ENCODE data around the gene POLD2.

Gene POLD2

GRCh38 chr7:44112997-44113763, 10.2 kb downstream of the POLD2 start:
- no peak for DNase-seq

DNA sequence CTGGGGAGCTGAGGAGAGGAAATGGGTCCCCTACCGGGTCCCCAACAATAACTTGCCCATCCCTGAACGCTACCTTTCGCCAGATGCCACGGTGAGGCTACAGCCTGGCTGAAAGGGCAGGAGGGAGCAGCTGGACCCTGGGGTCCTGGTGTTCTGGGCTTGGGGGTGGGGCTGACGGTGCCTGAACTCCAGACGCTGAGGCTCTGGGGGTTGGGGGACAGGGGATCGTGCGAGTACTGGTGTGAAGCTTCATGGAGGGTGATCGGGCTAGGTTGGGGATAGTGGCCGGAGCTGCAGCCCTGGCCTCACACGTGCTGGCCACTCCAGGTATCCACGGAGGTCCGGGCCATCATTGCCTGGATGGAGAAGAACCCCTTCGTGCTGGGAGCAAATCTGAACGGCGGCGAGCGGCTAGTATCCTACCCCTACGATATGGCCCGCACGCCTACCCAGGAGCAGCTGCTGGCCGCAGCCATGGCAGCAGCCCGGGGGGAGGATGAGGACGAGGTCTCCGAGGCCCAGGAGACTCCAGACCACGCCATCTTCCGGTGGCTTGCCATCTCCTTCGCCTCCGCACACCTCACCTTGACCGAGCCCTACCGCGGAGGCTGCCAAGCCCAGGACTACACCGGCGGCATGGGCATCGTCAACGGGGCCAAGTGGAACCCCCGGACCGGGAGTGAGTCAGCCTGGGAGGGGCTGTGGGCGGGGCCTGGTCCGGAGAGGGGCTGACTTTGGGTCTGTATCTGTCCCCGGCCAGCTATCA, 10.9 kb downstream of the POLD2 start:
- DNase-seq, result peak; percentile 44

GRCh38 chr7:44111761-44112160, 11.6 kb downstream of the POLD2 start:
- DNase-seq, result no peak

DNA sequence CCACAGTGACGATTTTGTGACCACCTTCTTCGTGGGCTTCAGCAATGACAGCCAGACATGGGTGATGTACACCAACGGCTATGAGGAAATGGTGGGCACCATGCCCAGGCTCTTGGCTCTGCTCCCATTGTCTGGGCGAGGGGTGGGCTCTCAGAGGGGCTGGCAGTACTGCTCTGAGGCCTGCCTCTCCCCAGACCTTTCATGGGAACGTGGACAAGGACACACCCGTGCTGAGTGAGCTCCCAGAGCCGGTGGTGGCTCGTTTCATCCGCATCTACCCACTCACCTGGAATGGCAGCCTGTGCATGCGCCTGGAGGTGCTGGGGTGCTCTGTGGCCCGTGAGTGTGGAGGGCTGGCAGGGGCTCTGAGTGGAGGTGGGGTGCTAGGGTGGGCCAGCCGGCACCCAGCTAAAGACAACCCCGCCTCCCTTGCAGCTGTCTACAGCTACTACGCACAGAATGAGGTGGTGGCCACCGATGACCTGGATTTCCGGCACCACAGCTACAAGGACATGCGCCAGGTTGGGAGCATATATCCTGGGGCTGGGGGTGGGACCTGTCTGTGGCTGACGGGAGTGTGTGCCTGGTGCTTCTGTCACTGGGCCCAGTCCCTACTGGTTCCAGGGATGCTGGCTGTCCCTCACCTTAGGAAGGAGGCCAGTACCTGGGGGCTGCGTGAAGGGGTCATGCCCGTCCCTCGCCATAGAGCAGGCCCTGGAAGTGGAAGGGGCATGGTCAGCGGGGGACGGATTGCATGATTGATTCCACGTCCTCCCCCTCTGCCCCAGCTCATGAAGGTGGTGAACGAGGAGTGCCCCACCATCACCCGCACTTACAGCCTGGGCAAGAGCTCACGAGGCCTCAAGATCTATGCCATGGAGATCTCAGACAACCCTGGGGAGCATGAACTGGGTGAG, 12.4 kb downstream of the POLD2 start:
- DNase-seq, result peak; percentile 78

GRCh38 chr7:44109991-44110390, 13.4 kb downstream of the POLD2 start:
- DNase-seq, result no peak

DNA sequence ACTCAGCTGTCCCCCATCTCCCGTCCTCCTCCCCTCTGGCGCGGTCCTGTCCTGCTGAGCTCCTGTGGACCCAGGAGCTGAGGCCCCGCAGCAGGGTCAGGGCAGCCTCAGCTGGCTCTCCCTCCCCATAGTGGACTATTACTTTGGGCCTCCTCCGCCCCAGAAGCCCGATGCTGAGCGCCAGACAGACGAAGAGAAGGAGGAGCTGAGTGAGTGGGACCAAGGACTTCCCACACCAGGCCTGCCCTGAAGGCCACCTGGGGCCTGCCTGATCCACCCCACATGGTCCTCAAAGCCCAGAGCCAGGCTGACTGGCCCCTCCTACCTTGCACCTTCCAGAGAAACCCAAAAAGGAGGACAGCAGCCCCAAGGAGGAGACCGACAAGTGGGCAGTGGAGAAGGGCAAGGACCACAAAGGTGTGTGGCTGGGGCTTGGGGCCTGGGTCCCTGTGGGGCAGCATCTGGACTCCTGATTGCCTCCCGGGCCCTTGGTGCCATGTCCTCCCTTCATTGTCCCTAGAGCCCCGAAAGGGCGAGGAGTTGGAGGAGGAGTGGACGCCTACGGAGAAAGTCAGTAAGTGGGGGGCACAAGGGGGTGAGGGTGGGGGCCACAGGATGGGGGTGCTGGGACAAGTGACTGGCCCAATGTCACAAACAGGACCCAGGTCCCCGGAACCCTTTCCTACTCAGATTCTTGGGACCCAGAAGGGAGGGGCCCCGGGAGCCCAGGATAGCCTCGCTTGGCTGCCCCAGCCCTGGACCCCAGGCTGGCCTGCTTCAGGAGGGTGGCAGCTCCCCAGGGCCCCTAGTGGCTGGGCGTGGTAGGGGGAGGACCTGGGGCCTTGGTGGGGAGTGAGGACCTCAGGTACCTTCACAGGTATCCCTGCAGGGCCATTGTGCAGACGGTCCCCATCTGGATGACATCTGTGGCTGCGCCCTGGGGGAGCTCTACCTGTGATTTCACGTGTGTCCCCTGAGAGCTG, 14.3 kb downstream of the POLD2 start:
- no peak for DNase-seq

GRCh38 chr7:44107961-44108767, 15.2 kb downstream of the POLD2 start:
- no peak for DNase-seq

DNA sequence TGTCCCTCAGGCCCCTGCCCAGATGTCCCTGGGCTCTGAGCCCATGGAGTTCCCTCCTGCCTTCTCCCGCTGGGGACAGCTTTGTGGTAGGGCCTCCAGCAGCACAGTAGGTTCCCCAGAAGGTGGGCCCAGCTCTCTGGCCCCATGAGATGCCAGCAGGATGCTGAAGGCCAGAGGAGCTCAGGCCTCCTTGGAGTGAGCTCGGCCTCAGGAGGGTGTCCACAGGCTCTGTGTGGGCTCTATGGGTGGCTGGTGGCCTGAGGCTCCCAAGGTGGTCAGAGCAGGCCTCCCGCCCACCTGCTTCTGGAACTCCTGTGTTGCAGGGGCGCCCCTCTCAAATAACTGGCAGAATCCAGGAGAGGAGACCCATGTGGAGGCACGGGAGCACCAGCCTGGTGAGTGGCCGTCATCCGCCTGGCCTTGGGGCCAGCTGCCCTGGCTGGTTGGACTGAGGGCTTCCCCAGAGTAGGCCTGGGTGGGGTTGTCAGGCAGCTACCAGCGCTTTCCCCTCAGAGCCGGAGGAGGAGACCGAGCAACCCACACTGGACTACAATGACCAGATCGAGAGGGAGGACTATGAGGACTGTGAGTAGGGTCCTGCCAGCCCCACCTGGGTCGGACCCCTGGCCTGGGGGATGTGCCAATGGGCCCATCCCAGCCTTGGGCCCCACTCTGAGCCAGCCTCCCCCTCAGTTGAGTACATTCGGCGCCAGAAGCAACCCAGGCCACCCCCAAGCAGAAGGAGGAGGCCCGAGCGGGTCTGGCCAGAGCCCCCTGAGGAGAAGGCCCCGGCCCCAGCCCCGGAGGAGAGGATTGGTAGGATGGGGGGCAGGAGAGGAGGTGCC, 16.0 kb downstream of the POLD2 start:
- DNase-seq, result no peak

DNA sequence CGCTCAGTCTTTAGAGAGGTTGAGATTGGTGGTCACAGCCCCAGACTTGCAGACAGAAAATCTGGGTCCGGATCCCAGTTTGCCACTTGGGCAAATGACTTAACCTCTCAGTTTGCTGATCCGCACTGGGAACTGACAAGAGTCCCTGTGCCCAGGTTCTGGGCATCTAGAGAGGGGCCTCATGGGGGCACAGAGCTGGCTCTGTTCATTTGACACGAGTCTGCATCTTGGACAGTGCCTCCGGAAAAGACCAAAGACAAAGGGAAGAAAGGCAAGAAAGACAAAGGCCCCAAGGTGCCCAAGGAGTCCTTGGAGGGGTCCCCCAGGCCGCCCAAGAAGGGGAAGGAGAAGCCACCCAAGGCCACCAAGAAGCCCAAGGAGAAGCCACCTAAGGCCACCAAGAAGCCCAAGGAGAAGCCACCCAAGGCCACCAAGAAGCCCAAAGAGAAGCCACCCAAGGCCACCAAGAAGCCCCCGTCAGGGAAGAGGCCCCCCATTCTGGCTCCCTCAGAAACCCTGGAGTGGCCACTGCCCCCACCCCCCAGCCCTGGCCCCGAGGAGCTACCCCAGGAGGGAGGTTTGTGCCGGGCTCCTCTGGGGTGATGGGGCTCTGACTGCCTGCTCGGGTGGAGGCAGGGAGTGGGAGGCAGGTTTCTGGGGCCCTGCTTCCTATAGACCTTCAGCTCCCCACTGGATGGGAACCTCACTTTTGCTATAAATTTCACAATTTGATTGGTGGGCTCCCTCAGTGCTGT, 16.9 kb downstream of the POLD2 start:
- DNase-seq, result no peak

DNA sequence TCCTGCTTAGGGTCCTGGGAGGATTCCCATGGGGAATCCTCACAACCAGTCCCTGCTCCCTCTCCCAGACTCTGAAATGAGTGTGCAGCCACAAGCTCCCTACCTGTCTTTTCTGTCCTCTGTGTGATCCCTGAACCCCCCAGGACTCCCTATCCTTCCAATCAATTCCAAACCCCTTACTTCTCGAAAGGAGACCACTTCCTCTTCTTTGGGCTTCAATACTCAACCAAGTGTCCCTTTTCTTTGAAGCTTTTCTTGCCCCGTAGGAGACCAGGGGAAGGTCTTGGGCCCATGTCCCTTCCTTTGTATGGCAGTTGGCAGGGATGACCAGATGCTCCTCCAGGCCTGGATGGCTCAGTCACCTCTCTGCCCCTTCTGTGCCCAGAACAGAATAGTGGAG, 17.5 kb downstream of the POLD2 start:
- no peak for DNase-seq

DNA sequence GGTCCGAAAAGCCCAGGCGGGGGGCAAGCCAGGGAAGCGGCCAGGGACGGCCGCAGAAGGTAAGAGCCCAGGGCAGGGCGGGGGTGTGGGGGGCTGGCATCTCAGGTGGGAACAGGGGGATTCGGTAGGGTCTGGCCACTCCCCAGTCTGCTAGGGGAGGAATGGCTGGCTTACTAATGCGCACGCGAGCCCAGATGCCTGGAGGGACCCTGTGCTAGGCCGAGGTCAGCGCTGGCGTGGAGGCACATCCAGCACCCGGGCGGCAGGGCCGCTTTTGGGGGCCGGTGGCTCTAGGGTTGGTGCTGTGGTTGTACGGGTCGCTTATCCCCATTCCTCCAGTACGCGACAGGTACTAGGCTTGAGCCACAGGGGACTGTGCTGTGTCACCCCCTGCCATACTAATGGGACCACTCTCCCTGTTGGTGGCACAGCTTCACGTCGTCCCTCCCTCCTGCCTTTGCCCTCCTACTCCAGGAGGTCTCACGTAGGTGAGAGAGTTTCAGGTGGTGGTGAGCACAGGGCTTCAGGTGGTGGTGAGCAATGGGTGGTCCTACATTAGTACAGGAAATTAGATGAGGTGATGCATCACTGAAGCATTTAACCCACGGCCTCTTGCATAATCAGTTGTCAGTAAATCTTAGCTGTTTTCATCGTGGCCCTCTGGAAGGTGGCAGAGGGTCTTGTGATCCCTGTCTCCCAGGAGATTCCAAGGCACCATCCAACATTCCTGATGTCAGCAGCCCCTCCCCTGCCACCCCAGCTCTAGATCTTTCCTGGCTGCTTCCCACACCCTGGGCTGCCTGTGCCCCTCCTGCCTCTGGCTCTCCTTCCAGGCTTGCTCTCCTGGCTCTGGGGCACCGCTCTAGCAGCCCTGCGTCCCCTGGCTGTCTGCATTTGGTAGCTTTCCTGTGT, 18.2 kb downstream of the POLD2 start:
- DNase-seq, result no peak

DNA sequence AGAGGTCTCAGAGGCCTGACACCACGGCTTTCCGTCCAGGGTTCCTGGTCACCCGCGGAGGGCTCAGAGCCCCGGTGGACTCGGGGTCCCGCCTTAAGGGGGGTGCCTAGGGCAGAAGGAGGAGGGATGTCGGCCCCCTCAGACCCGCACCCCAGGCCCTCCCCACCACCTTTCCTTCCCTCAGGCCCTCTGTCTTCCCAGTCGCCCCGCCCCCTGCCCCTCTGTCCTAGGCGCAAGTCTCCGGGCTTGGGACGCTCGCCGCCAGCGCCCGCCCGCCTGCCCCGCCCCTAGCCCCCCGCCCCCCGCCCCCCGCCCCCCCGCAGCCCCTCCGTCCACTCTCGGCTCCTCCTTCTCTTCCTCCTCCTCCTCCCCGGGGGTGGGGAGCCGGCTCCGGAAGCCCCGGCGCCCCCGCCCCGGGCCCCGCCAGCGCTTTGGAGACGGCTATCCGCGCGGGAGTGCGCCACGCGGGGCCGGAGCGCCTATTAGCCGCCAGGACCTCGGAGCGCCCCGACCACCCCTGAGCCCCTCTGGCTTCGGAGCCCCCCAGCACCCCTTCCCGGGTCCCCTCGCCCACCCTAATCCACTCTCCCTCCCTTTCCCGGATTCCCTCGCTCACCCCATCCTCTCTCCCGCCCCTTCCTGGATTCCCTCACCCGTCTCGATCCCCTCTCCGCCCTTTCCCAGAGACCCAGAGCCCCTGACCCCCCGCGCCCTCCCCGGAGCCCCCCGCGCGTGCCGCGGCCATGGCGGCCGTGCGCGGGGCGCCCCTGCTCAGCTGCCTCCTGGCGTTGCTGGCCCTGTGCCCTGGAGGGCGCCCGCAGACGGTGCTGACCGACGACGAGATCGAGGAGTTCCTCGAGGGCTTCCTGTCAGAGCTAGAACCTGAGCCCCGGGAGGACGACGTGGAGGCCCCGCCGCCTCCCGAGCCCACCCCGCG, 19.2 kb downstream of the POLD2 start, which contains the start of gene AEBP1:
TSS of gene AEBP1 (plus strand) at position 423 of the 937 bp plus-strand sequence. CDS start at position 744, 321 bp downstream.
- DNase-seq, result no peak

GRCh38 chr7:44103566-44103922, 19.8 kb downstream of the POLD2 start:
- no peak for DNase-seq

- no peak for DNase-seq
Measured at GRCh38 chr7:44102846-44103565, 20.3 kb downstream of the POLD2 start.

DNA sequence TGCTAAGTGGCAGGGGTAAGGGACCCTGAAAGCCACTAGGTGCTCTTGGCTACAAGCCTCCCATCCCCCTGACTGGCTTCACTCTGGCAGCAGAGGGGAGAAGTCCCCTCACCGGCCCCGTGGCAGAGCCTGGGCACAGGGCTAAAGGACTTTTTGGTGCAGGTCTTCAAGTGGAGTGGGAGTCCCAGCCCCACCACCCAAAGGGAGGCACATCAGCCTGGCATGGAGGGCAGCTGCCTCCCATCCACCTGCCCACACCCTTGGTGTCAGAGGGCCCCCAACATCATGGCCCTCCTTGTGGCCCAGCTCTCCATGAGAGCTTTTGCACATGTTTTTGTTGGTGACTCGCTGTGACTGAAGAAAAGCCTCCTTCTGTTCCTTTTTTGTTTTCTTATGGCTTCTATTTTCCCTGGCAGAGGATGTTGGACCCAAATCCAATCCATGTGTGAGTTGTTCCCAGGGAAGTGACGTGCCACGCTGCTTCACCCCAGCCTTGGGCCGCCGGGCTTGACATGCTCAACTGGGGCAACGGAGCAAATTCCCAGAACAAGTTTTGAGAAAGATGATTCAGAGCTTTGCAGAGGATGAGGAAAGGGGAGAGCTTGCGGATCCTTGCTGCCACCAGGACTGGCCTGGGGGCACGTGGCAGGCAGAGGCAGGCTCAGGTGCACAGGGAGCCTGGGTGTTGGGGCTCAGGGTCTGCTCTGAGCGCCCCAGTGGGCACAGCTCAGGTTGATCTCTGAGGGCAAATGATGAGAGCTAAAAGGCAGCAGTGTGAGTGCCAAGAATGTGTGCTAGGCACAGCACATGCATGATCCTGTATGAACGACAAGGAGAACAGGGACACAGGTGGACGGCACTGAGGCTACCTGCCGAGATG, 21.1 kb downstream of the POLD2 start:
- DNase-seq, result no peak
